Stimulated activated CD4-positive, alpha-beta T cell treated with anti-CD3 and anti-CD28 coated beads, Interleukin-15, amount 100 ng/mL, for 48 hours (primary cell): ENCODE results near the gene ANKRD10.
"Not testable (repeated sequence)": the region's sequence is repeated elsewhere in the genome, so short reads cannot be mapped to it uniquely, and the experiment has no call there.

Experiments used
- DNase-seq, 2 donors: peaks; one replicate each; pipeline ENCODE4 v3.0.0-alpha.2; 2020; ENCODE audit warnings: low read depth in 2 of 2

ANKRD10 gene

GRCh38 chr13:110915057-110915873 lies at the start of gene ANKRD10:
ANKRD10 (minus strand) TSS chr13:110915069; CDS start chr13:110914934, 135 bp downstream.
- DNase-seq = peak; percentile 95 to 96

- DNase-seq = no peak
Measured at GRCh38 chr13:110964229-110965037, 49.6 kb upstream of the ANKRD10 start.

- DNase-seq = no peak
Measured at GRCh38 chr13:110963554-110963970, 48.7 kb upstream of the ANKRD10 start.

DNA sequence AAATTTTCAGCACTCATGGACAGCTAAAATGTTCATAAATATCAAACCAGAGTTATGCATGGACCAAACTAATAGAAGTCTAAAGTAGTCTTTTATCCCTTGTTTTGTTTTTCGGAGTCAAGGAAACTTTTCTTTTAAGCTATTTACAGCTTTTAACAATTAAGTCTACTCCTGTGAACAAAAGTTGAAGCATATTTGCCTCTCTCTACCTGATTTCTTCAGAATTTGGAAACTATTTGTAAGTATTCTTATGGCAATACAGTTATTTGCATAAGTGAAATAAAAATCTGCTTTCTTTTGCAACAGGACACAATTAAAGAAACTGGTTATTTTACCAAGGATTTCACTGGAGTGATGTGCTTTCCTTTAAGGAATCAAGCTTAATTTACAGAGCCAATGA lies 47.1 kb upstream of the ANKRD10 start:
- DNase-seq = no peak

- DNase-seq = no peak
Measured at GRCh38 chr13:110960204-110960603, 45.3 kb upstream of the ANKRD10 start.

DNA sequence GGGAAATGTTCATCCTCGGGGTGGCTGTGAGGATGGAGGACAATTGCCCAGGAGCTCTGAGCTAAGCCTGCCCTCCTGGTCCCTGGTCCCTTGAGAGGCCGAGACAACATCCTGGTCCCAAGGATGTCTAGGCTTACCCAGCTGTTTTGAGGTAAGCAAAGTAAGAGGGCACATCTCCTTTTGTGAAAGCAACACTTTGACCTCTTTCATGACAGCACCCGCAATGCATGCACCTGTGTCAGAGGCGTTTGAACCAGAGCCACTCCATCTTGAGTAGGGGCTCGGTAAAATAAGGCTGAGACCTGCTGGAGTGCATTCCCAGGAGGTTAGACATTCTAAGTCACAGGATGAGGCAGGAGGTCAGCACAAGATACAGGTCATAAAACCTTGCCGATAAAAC lies 43.1 kb upstream of the ANKRD10 start:
- no peak for DNase-seq

DNA sequence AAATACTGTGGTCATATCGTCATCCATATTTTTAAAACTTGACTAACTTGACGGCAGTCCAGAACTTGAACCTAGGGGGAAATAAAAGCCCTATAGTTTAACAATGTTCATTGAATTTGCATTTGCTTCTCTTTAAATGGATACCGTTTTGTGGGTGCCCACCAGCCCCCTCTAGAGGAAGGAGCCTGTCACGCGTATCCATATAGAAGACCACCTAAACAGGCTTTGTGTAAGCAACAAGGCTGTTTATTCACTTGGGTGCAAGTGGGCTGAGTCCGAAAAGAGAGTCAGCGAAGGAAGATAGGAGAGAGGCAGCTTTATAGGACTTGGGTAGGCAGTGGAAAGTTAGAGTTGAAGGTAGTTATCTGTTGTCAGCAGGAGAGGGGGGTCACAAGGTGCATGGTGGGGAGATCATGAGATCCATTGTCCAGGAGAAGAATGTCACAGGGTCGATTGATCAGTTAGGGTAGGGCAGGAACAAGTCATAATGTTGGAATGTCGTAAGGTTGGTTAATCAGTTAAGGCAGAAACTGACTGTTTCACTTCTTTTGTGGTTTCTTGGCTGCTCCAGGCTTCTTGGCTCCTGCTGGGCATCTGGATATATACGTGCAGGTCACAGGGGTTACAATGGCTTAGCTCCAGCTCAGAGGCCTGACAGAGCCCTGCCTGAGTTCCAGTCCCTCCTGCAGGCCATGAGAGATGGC lies 42.5 kb upstream of the ANKRD10 start:
- no peak for DNase-seq

DNA sequence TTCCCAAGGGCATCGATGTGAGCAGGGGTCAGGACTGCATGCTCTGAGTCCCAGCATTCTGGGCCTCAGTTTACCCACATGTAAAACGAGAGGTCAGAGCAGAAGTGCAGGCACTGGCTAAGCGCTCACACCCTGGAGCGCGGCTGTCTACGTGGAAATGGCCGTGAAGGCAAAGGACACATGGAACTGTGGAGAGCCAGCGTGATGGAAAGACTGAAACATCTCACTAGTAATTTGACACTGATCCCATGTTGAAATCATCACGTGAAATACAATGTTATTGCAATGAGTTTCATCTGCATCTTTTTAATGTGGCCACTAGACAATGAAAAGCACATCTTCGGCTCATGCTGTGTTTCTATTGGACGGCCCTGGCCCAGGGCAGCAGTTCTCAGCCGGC lies 41.3 kb upstream of the ANKRD10 start:
- not testable (repeated sequence) for DNase-seq

GRCh38 chr13:110955608-110956007 lies 40.7 kb upstream of the ANKRD10 start:
- DNase-seq = not testable (repeated sequence)

GRCh38 chr13:110955072-110955503 lies 40.2 kb upstream of the ANKRD10 start:
- peak; percentile 33 to 38 for DNase-seq

- not testable (repeated sequence) for DNase-seq
Measured at GRCh38 chr13:110954533-110954920, 39.7 kb upstream of the ANKRD10 start.

DNA sequence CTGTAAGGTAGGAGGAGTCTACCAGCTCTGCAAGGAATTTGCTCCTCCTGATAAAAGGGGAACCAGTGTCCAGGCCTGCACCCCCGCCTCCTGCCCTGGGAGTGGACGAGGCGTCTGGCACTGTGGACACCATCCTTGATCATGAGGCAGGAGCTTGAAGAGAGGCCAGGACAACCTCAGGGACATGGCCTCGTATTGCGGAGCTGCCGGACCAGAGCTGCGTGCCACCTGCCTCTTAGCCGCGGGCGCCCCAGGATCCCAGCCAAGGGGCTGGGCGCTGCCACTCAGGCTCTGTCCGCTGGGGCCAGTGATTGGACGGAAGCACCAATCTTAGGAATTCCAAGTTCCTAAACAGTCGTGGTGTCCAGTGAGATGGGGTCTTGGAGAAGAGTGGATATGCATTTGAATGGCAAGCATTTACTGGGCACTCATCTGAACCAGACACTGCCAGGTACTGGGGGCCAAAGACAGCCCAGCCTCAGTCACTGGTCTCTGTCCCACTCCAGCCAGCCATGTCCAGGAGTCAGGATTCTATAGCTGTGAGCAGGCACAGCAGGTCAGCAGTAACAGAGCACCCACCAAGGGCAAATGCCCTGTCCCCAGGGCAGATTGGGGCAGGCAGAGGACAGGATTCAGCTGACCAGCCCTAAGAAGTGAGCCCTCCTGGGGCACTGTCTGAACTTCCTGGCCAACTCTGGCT lies 39.1 kb upstream of the ANKRD10 start:
- no peak for DNase-seq

- DNase-seq = no peak
Measured at GRCh38 chr13:110953416-110953815, 38.5 kb upstream of the ANKRD10 start.

- DNase-seq = not testable (repeated sequence)
Measured at GRCh38 chr13:110952135-110952534, 37.3 kb upstream of the ANKRD10 start.

DNA sequence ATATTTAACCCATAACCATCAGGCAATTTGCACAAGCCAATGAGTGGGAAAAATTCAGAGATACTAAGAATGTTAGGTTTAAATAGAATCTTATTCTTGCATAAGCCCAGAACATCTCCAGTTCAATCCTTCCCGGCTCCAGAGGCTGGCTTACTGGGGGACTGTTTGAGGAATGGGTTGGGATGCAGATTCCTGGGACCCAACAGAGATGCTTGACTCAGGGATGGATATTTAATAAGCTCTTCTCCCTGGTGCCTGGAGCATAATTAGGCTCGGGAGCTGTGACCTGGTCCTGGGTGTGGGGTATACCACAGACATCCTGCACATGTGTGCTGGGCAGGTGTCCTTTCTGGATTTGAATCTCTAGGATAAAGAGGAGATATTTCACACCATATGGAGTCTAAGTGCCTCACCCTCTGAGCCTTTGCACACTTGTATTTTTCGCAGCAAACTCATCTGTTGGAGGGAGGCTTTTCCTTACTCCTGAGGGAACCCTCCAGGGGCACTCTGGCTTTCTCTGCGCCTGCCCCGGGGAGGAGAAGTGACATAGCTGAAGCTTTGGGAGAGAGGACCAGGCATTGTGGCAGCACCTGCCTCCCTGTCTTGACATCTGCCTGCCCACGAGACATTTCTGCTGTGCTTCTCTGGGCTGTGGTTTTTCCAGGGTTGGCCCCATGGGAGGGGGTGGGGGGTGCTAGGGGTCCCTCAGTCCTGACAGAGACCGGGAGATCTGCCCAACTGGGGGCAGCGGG lies 36.1 kb upstream of the ANKRD10 start:
- no peak for DNase-seq

GRCh38 chr13:110950356-110950755 lies 35.5 kb upstream of the ANKRD10 start:
- DNase-seq = no peak

- no peak for DNase-seq
Measured at GRCh38 chr13:110949628-110950027, 34.8 kb upstream of the ANKRD10 start.

DNA sequence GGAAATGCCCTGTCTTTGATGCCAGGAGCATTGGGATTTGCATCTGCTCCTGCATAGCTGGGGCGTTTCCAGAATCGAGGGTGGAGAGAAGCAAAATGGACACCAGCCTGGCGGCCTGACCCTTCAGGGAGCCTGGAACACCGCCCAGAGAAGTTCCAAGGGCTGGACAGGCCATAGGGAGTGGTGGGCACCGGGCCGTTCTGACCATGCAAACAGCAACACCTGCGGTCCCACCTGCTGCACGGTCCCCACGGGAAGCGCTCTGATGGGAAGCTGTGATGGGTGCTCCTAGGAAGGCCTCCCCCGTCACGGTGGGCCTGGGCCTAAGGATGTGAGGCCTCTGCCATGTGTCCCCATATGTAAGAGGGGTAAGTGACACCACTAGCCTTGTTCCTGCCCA lies 34.2 kb upstream of the ANKRD10 start:
- DNase-seq = no peak

DNA sequence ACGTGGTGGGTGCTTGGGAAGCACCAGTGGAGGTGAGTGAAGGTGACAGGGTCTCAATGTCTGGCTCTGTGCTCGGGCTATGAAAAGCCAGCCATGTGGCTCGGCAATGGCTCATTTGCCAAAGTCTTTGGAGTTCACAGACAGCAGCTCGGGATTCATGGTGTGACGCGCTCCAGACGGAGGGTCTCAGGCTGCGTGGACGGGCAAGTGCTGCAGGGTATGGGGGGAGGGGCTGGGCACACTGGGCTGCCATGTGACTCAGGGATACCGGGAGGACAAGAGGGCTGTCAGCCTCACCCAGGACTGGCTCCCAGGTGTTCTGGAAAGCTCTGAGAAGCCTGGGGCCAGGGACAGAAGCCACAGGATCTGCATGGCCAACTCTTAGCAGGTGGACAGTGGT lies 32.5 kb upstream of the ANKRD10 start:
- DNase-seq = not testable (repeated sequence)

DNA sequence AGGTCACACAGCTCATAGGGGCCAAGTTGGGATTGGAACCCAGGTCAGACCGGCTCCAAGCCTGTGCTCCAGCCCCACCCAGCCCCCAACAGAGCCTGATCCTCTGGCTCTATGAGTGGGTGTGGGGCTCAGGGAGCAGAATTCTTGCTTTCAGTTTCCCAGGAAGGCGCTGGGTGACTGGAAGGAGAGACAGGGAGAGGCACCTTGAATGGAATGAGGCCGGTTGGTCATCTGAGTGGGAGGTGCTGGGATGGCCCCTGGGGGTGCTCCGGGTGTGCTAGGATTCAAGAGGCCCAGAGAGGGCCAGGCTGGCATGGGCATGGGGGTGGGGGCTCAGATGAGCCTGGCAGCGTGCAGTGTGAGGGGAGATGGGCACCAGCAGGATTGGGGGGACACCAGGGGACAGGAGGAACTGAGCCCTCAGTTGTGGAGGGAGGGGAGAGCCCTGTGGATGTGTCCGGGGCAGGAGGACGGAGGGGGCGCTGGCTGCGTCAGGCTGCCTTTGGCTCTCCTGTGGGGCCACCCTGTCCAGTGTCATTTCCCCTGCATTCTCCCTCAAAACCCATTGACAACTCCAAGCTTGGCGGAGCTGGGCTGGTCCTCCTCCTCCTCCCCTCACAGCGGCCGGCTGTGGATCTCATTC lies 31.2 kb upstream of the ANKRD10 start:
- DNase-seq = no peak
